Activated T-cell treated with anti-CD3 and anti-CD28 coated beads for 4 hours (primary cell): Measurements from ENCODE around the gene APOC1.

Source experiments
- DNase-seq: peaks from one replicate; pipeline ENCODE4 v3.0.0-alpha.2; 2020

Gene APOC1

GRCh38 chr19:44959691-44960090, 45.3 kb downstream of the APOC1 start:
- no peak for DNase-seq

GRCh38 chr19:44960906-44961728, 46.7 kb downstream of the APOC1 start:
- no peak for DNase-seq

- no peak for DNase-seq
These were observed 47.4 kb downstream of the APOC1 start for GRCh38 chr19:44961821-44962220.

GRCh38 chr19:44968118-44968517, 53.7 kb downstream of the APOC1 start:
- DNase-seq, result no peak

GRCh38 chr19:44968670-44969069, 54.3 kb downstream of the APOC1 start:
- DNase-seq, result no peak
